CD4-positive, alpha-beta T cell treated with Interleukin-1 beta for 1 hour (primary cell): ENCODE results near the gene CDKAL1.
"Not testable (repeated sequence)": the region's sequence is repeated elsewhere in the genome, so short reads cannot be mapped to it uniquely, and the experiment has no call there.

Source experiments
- DNase-seq, 2 donors: peaks; one replicate each; pipeline ENCODE4 v3.0.0-alpha.2; 2020 to 2022

The CDKAL1 gene

GRCh38 chr6:20644667-20645370 lies 110.6 kb downstream of the CDKAL1 start:
- DNase-seq: no peak

GRCh38 chr6:20645572-20645971 lies 111.3 kb downstream of the CDKAL1 start:
- not testable (repeated sequence) for DNase-seq

GRCh38 chr6:20647585-20647984 lies 113.3 kb downstream of the CDKAL1 start:
- DNase-seq: no peak

GRCh38 chr6:20649696-20650470 lies 115.6 kb downstream of the CDKAL1 start:
- DNase-seq: not testable (repeated sequence)

DNA sequence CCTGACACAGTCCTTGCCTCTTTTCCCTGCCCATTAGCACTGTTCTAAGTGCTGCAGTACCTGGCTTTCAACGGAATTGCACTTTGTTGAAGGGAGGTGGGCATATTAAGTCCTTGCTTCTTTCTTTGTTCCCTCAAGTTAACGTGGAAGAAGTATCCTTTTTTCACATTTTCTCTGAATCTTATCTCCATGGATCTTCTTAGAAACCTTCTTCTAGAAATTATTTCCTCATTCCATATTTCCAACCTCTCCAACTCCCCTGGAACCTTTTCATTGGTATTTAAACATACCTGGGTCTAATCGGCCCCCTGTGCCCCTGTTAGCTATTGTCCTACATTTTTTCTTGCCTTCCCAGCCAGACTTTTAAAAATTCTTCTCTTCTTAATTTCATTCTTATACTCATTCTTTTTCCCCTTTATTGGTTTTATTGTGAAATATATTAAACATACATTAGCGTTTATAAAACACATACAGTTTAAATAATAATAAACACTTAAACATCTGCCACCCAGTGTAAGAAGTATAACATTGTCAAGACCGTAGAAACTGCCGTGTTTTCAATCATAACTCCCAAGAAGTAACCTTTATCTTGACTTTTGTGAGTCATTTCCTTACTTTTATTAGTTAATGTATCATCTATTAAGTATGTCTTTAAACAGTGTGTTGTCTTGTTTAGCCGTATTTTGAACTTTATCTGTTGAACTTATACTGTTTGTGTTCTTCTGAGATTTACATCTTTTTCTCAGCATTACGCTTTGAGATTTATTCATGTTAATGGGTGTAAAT lies 118.2 kb downstream of the CDKAL1 start:
- DNase-seq: no peak

- DNase-seq: no peak
These were observed 118.8 kb downstream of the CDKAL1 start for GRCh38 chr6:20653085-20653479.

- no peak for DNase-seq
These were observed 121.1 kb downstream of the CDKAL1 start for GRCh38 chr6:20655317-20655716.

DNA sequence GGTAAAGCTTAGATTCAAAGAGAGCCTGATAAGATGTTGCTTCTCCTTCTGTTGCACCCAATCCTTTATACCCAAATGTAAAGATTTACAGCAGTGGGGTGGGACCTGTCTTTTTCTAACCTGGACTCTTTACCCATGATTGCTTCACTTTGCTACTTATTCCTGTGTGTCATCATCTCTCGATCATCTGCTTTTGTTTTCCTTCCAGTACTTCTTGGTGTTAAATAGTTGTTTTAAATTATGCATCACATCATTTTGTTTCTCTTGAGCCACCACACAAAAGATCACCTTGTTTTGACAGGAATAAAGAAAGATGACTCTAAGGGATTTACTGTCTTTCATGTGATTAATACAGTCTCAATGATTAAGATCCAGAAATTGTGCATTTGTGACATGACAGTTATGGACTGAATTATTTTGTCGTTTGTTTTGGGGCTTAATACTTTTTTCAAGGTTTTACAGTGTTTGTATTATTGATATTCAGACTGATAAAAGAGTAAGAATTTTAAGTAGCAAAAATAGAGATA lies 123.1 kb downstream of the CDKAL1 start:
- DNase-seq: no peak

DNA sequence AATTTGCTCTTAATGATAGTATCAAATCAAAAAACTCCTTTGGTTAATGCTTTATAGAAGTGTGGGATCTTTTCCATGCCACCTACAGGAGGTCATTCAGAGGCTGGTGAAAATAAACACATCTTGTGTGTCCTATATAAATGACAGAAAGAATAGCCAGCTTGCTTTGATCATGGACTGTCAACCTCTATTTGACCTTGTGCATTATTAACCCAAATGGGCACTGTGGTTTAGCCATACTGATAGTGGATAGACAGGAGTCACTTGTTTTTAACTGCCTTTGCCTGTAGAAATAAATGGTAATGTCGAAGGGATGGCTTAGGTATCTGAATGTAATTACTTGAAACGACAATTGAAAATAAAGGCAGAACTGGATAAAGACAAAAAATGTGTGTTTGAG lies 123.8 kb downstream of the CDKAL1 start:
- no peak for DNase-seq

GRCh38 chr6:20658516-20658915 lies 124.3 kb downstream of the CDKAL1 start:
- no peak for DNase-seq

GRCh38 chr6:20660534-20660933 lies 126.3 kb downstream of the CDKAL1 start:
- no peak for DNase-seq

DNA sequence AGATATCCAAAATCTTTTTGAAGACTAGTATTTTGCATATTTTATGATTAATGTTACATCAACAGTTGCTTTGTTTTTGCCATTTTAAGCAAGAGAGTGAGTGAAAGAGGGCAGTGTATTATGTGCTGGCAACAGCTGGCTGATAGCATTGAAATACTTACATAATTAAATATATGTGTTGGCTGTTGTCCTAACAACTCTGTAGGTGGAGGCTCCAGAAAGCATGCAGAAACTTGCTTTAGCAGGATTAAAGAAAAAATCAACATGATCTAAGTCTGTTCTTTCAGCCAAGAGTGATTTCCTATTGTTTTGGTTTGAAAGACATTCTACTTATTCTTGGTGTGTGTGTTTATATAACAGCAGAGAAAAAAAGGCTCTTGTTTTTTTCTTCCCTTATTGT lies 127.5 kb downstream of the CDKAL1 start:
- DNase-seq: no peak

- no peak for DNase-seq
These were observed 130.0 kb downstream of the CDKAL1 start for GRCh38 chr6:20664250-20664649.

DNA sequence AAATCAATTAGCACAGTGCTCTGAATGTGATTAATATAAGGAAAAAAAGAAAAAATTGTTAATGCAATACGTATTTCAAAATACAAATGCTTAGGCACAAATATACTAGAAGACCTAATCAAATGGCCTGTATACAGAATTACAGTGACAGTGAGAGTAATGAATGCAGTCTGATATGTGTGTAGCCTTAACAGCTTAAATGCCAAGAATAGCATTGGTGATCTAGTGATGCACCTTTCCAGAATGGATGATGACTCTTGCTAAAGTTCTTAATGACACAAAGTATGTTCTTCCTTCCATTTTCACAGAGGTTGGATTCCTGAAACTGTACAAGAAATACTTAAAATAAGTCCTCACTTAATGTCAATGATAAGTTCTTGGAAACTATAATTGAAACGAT lies 131.0 kb downstream of the CDKAL1 start:
- no peak for DNase-seq

DNA sequence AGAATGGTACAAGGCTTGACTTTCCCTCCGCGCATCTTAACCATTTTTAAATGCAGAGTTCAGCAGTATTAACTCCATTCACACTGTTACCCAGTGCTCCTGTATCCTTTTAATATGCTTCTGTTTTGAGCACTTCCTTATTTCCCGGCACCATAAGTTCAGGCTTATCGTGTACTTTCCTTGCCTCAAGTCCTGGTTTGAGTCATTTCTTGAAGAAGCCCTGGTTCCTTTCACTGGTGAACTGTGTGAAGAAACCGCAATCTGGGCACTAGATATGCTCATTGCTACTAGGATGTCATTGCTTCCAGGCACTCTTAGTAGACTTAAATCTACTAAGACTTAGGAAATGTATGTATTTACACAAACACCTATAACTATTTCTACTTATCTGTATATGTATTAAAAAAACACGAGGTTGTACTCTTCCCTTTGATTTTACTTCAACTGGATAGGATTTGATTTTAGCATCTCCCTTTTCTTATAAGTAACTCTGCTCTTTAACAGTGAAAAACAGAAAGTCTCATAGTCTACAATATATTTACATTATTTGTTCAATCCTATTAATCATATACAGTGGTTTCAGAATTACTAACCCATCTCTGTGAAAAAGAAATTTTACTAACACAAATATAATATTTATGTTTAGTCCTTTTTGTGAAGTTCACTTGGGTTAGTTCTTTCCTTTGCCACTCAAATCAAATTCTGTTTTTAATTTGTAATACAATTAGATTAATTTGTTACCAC lies 135.5 kb downstream of the CDKAL1 start:
- no peak for DNase-seq

DNA sequence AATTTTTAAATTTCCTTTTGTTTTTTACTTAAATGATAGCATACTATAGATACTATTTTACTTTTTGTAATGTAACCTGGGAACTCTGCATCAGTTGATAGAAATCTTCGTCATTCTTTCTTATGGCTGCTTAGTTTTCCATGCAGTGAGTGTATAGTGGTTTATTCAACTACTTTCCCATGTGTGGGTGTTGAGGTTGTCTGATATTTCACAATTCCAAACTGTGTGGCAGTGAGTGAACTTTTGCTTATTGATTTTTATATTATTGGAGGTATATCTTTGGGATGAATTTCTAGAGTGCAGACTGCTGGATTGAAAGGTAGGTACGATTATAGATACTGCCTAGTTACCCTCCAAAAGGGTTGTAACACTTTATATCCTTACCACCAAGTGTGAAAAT lies 136.5 kb downstream of the CDKAL1 start:
- no peak for DNase-seq

- no peak for DNase-seq
These were observed 137.8 kb downstream of the CDKAL1 start for GRCh38 chr6:20672038-20672437.

GRCh38 chr6:20673458-20673857 lies 139.2 kb downstream of the CDKAL1 start:
- no peak for DNase-seq

GRCh38 chr6:20674664-20675063 lies 140.4 kb downstream of the CDKAL1 start:
- no peak for DNase-seq

- no peak for DNase-seq
These were observed 144.6 kb downstream of the CDKAL1 start for GRCh38 chr6:20678831-20679352.

GRCh38 chr6:20680697-20681165 lies 146.5 kb downstream of the CDKAL1 start:
- no peak for DNase-seq

- DNase-seq: no peak
These were observed 147.0 kb downstream of the CDKAL1 start for GRCh38 chr6:20681243-20681684.
